GM21390 (cell line): Measurements from ENCODE around the gene ZCCHC8.
A peak's percentile ranks its signal among the peaks of the same experiment; 100 is the strongest.
"Not testable (repeated sequence)": the region's sequence is repeated elsewhere in the genome, so short reads cannot be mapped to it uniquely, and the experiment has no call there.

ENCODE experiments used
- ATAC-seq: cut with Tn5 transposase; IDR thresholded peaks from one replicate; pipeline ENCODE4 v1.9.1; 2021; ENCODE audit not compliant: unreplicated experiment

ZCCHC8 gene

GRCh38 chr12:122473543-122474323 lies 27.0 kb downstream of the ZCCHC8 start:
- ATAC-seq, result peak; percentile 63

- no peak for ATAC-seq
These were observed 29.2 kb downstream of the ZCCHC8 start for GRCh38 chr12:122471324-122472226.

GRCh38 chr12:122470576-122470975 lies 30.2 kb downstream of the ZCCHC8 start:
- ATAC-seq, result not testable (repeated sequence)

- ATAC-seq, result not testable (repeated sequence)
These were observed 30.9 kb downstream of the ZCCHC8 start for GRCh38 chr12:122469856-122470255.

DNA sequence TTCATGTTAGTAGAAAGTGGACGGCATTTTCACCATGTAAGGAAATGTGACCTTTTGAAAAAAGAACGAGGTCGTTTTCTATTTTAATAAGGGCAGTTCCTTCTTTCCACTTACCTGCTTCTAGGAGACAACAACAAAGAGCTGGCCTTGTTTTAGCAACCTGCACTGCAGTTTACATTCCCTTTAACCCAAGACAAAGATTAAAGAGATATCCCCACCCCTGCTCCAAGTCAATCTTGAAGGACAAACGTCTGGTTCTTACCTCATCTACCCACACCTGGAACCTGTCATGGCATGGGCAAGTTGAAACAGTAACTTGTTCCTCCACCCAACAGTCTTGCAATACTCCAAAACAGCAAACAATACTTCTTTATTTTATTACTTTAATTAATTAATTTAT lies 32.7 kb downstream of the ZCCHC8 start:
- no peak for ATAC-seq

DNA sequence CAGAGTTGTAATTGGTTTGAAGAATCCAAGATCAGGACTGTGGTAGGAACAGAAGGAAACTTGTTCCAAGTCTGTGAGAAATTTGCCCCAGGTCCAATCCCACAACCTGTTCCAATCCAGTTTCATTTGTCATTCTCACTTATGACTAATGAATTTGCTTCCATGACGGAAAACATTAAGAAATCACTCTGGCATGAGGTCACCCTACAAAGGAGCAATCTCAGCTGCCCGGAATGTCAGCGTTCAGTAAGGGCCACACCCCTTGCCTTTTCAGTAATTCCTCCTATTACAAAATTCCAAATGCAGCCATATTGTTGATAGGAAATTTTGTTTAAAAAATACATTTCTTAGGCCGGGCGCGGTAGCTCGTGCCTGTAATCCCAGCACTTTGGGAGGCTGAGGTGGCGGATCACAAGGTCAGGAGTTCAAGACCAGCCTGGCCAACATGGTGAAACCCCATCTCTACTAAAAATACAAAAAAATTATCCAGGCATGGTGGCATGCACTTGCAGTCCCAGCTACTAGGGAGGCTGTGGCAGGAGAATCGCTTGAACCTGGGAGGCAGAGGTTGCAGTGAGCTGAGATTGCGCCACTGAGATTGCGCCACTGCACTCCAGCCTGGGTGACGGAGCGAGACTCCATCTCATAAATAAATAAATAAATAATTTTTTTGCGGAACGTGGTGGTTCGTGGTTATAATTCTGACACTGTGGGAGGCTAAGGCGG lies 36.3 kb downstream of the ZCCHC8 start:
- not testable (repeated sequence) for ATAC-seq

DNA sequence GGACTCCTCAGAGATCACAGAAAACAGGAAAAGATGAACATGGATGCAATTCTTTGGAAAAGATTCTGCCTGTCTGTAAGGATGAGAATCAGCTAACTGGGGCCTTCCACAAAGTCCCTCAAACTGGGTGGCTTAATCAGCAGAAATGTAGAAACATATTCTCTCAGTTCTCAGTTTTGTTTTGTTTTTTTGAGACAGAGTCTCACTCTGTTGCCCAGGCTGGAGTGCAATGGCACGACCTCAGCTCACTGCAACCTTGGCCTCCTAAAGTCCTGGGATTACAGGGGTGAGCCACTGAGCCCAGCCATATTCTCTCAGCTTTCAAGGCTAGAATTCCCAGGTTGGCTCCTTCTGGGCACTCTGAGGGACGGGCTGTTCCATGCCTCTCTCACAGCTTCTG lies 40.1 kb downstream of the ZCCHC8 start:
- ATAC-seq, result no peak

- no peak for ATAC-seq
These were observed 40.7 kb downstream of the ZCCHC8 start for GRCh38 chr12:122460061-122460460.

DNA sequence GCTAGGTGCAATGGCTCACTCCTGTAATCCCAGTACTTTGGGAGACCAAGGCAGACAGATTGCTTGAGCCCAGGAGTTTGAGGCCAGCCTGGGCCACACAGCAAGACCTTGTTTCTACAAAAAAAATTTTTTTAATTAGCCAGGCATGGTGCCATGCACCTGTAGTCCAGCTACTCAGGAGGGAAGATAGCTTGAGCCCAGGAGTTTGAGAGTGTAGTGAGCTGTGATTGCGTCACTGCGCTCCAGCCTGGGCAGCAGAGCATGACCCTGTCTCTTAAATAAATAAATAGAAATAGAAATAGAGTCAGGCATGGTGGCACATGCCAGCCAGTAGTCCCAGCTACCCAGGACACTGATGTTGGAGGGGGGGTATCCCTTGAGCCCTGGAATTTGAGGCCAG lies 41.5 kb downstream of the ZCCHC8 start:
- ATAC-seq, result no peak

GRCh38 chr12:122458105-122459035 lies 42.4 kb downstream of the ZCCHC8 start:
- ATAC-seq, result no peak

DNA sequence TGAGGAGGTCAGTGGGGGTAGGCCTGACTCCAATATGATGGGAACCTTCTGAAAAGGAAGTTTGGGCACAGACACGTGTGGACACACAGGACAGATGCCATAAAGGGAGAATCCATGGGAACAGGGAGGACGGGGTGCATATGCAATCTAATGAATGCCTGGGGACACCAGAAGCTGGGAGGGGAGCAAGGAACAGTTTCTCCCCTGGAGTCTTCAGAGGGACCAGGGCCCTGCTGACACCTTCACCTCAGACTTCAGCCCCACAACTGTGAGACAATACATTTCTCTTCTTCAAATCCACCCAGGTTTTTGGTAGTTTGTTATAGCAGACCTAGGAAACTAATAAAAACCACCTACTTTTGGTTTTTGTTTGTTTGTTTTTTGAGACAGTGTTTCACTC lies 43.1 kb downstream of the ZCCHC8 start:
- ATAC-seq, result no peak

DNA sequence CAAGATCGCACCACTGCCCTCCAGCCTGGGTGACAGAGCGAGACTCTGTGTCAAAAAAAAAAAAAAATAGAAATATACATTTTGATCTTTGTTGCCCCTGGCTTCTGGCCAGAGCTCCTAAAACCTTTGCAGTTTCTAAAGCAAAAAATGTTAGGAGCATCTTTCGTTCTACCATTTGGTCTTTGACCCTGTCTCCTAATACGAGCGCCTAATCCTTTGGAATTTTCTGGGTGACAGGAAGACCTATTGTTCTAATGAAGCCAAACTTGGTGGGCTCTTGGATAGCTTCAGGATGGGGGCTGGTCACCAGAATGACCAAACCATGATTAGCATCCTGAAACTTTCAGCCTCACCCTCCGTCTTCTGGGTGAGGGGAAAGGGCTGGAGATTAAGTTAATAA lies 46.0 kb downstream of the ZCCHC8 start:
- no peak for ATAC-seq

- ATAC-seq, result no peak
These were observed 46.4 kb downstream of the ZCCHC8 start for GRCh38 chr12:122454250-122454721.

DNA sequence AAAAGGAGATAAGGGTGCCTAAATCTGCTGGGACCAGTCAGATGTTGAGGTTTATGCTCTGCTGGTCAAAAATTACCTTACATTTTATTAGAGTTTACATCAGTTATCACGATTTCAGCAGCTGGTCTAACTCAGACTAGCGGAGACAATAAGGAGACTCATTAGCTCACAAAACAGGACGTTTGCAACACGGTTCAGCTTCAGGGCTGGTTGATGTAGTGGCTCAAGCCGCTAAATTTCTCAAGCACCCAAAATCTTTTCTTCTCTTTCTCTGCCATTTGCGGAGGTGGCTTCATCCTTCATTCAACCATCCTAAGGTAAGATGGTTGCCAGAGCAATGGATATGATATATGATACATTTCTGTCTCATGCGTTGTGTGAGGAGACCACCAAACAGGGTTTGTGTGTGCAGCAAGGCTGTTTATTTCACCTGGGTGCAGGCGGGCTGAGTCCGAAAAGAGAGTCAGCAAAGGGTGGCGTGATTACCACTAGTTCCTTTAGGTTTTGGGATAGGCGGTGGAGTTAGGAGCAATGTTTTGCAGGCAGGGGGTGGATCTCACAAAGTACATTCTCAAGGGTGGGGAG lies 47.9 kb downstream of the ZCCHC8 start:
- ATAC-seq, result no peak

DNA sequence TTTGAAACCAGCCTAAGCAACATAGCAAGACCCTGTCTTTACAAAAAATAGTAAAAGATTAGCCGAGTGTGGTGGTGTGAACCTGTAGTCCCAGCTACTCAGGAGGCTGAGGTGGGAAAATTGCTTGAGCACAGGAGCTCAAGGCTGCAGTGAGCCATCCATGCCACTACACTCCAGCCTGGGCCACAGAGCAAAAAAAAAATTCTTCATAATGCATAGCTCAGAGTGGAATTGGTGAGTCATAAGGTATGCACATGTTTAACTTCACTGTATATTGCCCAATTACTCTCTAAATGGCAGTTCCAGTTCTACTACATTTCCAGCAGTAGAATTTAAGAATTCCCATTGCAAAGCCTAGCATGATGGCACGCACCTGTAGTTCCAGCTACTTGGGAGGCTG lies 51.4 kb downstream of the ZCCHC8 start:
- ATAC-seq, result no peak

DNA sequence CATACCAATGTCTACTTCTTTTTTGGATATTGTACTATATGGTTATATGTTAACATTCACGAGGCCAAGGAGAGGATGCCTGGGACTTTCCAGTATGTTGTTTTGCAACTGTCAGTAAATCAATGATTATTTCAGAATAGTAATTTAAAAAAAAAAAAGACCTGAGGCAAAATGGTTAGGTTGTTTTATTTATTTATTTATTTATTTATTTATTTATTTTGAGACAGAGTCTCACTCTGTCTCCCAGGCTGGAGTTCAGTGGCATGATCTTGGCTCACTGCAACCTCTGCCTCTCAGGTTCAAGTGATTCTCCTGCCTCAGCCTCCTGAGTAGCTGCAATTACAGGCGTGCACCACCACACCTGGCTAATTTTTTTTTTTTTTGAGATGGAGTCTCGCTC lies 52.9 kb downstream of the ZCCHC8 start:
- not testable (repeated sequence) for ATAC-seq

DNA sequence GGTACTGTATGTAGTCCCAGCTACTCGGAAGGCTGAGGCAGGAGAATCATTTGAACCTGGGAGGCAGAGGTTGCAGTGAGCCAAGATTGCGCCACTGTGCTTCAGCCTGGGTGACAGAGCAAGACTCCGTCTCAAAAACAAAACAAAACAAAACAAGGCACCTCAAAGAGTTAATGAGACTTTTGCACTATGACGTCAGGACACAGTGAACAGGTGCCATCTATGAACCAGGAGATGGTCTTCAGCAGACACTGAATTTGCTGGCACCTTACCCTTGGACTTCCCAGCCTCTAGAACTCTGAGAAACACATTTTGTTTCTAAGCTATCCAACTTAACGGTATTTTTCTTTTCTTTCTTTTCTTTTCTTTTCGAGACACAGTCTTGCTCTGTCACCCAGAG lies 54.3 kb downstream of the ZCCHC8 start:
- ATAC-seq, result not testable (repeated sequence)

GRCh38 chr12:122444071-122444470 lies 56.7 kb downstream of the ZCCHC8 start:
- ATAC-seq, result not testable (repeated sequence)

- ATAC-seq, result not testable (repeated sequence)
These were observed 61.9 kb downstream of the ZCCHC8 start for GRCh38 chr12:122438822-122439221.

DNA sequence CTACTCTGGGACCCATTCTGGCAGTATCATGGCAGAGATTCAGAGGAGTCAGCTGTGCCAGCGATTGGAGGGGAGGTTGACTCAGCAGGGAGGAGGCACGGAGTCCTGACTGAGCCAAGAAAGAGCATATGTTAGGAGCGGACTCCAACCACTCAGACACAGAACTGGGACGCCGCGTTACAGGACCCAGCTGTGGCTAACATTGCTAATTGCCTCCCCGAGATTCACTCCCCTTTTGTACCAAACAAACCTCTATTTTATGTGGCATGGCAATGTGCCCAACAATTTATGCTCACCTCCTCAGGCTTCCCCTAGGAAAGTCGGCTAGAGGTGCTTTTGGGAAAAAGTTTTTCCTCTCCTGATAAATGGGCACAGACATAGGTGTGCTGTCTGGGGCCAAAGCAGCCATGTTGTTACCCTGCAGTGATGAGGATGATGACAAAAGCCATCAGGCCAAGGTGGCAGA lies 63.0 kb downstream of the ZCCHC8 start:
- no peak for ATAC-seq
